Subcutaneous adipose tissue (tissue), 4 donors: Measurements from ENCODE around the gene MEGF11. TPM values are rescaled to one million over a fixed set of nuclear protein-coding genes. Genes with fewer than 3 reads are reported as not detected.

Source experiments
- total RNA-seq, 4 donors: library from RNA; depleted of rRNA; stranded (reverse); fragments of >200 nt; gene quantifications; one replicate each; pipeline ENCODE4 v1.1.0, GENCODE V29; 2016
- TF ChIP-seq, protein P1 (sequence below): fragments of 450-650 bp; IDR thresholded peaks from one replicate; pipeline ENCODE4 v1.5.1; 2016; ENCODE audit warnings: low read depth, mild to moderate bottlenecking, control low read depth, antibody characterized with exemption, moderate library complexity

Gene MEGF11
- total RNA-seq, 4 donors from 2014 or later: not detected

DNA sequence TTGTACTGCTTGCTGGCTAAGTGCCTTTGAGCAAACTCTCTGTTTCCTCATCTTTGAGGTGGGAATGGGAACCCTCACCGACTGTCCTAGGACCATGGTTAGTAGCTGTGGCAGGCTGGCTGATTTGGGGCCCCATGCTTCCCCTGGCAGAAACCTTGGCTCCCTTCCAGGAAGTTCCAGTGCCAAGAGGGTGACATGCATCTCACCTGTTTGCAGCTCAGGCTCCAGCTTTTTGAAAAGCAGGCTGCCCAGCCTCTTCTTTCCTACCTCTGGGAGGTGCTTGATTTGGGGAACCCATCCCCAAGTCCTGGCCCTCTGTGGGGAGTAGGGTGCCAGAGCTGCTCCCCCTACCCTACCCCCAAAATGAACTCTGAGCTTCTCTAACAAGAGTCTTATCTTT lies 333.4 kb downstream of the MEGF11 start:
- TF ChIP-seq, protein P1, sequence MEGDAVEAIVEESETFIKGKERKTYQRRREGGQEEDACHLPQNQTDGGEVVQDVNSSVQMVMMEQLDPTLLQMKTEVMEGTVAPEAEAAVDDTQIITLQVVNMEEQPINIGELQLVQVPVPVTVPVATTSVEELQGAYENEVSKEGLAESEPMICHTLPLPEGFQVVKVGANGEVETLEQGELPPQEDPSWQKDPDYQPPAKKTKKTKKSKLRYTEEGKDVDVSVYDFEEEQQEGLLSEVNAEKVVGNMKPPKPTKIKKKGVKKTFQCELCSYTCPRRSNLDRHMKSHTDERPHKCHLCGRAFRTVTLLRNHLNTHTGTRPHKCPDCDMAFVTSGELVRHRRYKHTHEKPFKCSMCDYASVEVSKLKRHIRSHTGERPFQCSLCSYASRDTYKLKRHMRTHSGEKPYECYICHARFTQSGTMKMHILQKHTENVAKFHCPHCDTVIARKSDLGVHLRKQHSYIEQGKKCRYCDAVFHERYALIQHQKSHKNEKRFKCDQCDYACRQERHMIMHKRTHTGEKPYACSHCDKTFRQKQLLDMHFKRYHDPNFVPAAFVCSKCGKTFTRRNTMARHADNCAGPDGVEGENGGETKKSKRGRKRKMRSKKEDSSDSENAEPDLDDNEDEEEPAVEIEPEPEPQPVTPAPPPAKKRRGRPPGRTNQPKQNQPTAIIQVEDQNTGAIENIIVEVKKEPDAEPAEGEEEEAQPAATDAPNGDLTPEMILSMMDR: no peak

DNA sequence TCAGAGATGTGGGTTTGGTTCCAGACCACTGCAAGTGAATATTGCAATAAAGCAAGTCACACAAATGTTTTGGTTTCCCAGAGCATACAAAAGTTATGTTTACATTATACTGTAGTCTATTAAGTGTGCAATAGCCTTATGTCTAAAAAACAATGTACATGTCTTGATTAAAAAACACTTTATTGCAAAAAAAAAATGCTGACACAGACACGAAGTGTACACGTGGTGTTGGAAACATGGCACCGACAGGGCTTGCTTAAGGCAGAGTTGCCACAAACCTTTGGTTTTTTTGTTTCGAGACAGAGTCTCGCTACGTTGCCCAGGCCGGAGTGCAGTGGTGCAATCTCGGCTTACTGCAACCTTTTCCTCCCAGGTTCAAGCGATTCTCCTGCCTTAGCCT lies 334.2 kb downstream of the MEGF11 start:
- TF ChIP-seq, protein P1: no peak

DNA sequence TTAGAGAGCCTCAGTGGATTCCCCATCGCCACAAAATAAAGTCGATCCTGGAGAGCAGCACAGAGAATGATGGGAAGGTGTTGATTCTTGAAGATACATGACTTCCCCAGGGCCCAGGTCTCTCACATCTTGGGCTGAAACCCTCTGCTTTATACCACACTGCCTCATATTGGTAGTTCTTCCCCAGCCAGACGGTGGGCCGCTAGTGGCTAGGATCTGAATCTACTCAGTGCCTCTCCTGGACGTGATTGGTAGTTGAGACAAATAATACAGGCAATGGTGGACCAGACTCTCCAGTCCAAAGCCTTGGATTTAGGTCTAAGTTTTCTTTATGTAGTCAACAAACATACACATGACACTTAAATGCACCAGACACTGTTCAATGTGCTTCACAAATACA lies 334.6 kb downstream of the MEGF11 start:
- TF ChIP-seq, protein P1: no peak

DNA sequence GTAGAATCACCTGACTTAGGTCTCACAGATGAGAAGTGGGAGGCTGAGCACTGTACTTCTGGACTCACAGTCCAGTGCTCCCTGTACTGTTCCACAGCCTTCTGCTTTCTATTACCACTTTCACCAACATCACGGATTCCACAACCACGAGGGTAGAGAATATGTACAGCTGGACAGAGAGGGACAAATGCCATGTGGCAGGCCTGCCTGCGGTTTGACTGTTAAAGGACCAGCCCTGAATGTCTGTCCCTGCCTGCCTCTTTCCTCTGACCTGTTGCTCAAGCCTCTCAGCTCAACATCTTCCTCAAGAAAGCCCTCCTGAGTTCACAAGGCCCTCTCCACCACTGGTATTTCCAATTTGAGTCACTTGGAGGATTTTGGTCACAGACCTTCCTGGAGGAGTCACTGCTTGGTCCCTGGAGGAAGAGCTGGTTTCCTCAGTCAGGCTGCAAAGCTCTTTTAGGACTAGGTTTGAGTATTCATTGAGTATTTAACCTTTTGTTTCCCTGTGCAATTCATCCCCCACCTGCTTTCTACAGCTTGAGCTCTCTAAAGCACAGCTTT lies 335.1 kb downstream of the MEGF11 start:
- TF ChIP-seq, protein P1: no peak

DNA sequence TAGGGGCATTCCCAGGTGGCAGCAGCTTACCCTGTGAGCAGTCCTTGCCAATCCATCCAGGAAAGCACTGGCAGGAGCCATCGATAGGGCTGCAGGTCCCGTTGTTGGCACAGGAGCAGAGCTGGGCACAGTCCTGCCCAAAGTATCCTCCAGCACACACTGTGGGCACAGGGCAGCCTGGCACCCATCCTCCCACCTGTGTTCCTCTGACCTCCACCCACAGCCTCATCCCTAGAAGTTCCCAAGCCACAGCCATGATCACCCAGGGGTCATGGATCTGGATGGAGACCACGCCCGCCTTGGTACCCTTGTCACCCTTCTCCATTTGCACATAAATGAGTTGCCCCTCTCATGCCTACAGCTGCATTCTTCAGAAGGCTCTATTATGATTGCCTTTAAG lies 335.6 kb downstream of the MEGF11 start:
- TF ChIP-seq, protein P1: no peak

DNA sequence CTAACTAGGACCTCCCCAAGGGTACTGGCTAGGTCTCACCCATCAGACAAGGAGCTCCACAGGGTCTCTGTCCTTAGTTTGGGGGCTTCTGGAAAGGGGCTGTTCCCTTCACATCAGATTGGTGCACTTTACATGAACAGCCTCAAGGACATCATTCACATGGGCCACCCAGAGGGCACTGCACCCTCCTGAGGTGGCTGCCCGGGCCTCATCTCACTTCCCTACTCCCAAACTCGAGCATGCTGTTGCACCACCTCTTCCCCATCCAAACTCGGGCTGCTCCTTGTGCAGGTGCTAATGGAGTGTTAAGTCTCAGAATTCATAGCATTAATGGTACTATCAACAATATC lies 336.2 kb downstream of the MEGF11 start:
- TF ChIP-seq, protein P1: no peak

DNA sequence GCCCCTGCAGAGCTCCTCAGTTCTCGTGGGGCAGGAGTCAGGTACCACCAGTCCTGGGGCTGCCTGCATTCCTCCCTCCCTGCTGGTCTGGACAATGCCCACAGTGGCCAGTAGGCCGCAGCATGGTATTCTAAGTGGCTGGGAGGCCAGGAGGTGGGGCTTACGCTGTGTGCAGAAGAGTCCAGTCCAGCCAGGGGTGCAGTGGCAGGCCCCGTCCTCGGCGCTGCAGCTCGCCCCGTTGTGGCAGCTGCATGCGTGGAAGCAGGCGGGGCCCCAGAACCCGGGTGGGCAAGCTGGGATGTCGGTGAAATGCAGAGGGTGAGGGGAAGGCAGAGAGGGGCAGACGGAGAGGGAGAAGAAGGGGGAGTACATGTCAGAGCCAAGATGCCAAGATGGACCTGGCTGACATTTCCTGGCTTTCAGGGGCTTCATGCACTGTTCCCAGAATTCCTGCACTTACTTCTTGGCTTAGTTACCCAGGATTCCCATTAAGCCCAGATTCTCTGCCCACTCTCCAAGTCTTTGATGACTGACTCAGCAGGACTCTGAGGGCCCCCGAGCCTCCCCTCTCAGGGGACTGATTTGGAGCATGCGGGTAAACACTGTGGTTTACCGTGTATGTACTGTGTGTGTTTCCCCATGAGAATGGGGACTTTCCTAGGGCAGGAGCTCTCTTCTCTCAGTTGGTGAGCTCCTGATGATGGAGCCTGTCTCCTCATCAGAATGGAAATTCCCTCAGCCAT lies 336.7 kb downstream of the MEGF11 start:
- TF ChIP-seq, protein P1: no peak
